Measurements from ENCODE around the gene HOXC11.

HOXC11 gene

DNA sequence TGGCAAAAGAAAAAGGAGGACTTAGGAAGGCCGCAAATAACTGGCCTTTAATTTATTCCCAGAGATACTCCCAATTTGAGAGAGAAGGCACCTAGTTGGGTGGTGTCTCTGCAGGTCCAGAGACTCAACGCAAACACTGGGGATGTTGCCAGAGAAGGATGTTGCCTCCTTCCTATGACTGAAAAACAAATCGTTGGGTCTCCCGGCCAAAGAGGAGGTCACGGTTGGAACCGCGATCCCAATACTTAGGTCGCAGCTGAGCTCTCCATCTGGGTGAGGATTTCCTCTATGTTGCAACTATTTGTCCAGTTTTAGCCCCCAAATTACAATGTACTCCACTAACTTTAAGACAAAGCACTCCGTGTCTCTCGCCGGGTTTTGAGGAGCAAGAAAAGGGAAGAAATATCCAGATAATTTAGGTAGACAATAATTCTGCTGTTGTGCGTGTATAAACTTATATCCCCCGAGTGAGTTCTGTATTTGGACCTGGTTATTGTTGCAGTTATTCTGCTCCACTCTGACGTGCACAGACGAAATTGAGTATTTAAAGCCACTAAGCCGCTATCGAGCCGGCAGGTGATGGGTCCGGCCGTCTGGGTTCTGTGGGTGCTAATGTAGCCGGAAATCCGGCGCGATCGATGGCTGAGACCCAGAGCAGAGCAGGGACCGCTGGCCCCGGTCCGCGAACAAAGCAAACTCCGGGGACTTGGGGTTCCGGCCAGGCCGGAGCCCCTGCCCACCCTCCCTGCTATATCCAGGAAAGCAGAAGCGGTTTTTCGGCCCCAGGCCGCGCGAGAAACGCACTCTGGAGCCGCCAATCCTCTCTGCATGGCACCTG, 12.5 kb upstream of the HOXC11 start:
- TF ChIP-seq, protein P1, sequence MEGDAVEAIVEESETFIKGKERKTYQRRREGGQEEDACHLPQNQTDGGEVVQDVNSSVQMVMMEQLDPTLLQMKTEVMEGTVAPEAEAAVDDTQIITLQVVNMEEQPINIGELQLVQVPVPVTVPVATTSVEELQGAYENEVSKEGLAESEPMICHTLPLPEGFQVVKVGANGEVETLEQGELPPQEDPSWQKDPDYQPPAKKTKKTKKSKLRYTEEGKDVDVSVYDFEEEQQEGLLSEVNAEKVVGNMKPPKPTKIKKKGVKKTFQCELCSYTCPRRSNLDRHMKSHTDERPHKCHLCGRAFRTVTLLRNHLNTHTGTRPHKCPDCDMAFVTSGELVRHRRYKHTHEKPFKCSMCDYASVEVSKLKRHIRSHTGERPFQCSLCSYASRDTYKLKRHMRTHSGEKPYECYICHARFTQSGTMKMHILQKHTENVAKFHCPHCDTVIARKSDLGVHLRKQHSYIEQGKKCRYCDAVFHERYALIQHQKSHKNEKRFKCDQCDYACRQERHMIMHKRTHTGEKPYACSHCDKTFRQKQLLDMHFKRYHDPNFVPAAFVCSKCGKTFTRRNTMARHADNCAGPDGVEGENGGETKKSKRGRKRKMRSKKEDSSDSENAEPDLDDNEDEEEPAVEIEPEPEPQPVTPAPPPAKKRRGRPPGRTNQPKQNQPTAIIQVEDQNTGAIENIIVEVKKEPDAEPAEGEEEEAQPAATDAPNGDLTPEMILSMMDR (conservative IDR thresholded peaks at IDR 0.05; ENCODE audit: control insufficient read depth, insufficient read depth, low read depth, low read length) = no peak
- DNase-seq (ENCODE audit: low read depth) = no peak
- H3K4me3 ChIP-seq (ENCODE audit: control insufficient read depth, low read depth, low read length) = no peak overlapping the region

DNA sequence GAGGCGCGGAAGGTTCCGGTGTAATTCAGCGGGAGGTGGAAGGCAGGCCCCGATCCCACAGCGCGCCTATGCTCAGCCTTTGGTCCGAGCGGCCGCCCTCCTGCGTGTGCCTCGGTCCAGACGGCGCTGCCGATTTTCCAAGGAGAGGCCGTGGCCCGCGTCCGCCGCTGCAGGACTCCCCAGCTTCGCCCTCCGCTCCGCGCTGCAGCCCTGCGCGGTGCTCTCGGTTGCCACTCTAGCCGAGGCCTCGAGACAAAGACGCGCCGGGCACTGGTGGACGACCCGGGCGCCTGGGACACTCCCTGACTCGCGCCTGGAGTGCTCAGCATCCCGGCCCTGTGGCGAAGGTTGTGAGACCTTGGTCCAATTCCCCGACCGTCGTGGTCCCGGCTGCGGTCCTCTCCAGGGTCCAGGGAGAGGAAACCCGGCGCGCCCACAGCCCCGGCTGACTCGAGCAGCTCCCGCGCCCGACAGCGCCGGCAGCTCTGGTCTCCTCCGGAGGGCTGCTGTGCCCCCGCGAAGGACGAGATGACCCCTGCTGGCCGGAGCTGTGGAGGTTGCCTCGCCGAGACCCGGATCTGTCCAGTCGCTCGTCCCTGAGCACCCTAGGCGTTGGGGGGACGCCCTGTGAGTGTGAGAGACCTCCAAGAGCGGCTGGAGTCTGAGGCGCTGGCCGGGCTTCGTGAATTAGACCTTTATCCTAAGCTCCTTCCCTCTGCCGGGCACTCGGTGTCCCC, 11.7 kb upstream of the HOXC11 start:
- H3K4me3 ChIP-seq (ENCODE audit: control insufficient read depth, low read depth, low read length) = no peak overlapping the region
- no peak for DNase-seq (ENCODE audit: low read depth)
- TF ChIP-seq, protein P1 (conservative IDR thresholded peaks at IDR 0.05; ENCODE audit: control insufficient read depth, insufficient read depth, low read depth, low read length) = peak; percentile 16

DNA sequence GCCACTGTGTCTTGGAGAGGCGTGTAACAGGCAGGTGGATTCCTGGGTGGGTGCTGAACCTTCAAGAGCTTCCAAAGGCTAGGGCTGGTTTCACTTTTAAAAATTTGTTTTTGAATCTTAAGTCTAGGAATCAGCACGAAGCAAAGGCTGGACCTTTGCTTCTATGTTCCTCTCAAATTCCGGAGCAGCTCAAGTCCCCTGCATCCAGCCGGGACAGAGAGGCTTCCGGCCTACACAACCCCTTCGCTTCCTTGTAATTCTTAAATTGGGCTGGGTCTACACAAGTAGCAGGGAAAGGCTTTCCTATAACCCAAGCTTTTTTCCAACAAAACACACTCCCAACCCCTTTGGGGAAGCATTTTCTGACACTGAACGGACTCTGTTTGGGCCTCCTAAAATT, 9.9 kb upstream of the HOXC11 start:
- TF ChIP-seq, protein P1 (conservative IDR thresholded peaks at IDR 0.05; ENCODE audit: control insufficient read depth, insufficient read depth, low read depth, low read length) = no peak
- DNase-seq (ENCODE audit: low read depth) = no peak
- no peak overlapping the region for H3K4me3 ChIP-seq (ENCODE audit: control insufficient read depth, low read depth, low read length)

DNA sequence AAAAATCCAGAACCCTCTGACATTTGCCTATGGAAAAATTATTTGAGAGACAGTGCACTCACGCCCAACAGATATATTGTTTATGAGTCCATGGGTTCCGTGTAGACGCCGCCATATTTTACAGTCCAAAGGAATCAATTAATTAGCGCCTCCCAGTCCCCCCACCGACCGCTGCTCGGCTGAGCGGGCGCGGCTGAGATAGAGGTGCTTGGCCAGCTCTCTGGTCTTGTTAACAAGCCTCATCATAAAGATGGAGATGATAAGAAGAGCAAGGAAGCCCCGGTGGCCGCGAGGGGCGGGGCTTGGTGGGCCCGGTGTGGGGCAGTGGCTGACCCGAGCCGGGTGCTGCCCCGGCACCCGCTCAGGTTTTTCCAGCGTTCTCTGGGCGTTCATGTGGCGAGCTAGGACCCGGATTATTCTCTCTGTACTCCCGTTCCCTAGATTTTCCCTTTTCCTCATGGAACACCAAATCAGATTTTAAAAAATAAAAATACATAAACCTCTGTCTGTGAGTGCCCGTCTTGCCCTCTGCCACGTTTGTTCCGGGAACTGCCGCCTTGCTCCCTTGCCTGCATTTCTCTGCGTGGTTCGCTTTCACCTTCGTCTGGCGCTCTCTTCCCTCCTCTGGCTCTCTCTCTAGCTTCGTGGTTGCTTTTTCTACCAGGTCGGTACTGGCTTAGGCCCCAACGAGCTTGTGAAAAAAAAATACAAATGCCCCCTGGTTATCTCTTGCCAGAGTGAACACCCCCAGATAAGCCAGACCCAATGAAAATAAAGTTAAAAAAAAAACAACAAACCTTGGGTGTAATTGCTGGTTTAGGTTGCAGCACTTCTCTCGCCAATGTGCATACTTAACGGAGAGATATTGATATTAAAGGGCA, 9.3 kb upstream of the HOXC11 start:
- no peak for DNase-seq (ENCODE audit: low read depth)
- H3K4me3 ChIP-seq (ENCODE audit: control insufficient read depth, low read depth, low read length) = no peak overlapping the region
- TF ChIP-seq, protein P1 (conservative IDR thresholded peaks at IDR 0.05; ENCODE audit: control insufficient read depth, insufficient read depth, low read depth, low read length) = no peak

DNA sequence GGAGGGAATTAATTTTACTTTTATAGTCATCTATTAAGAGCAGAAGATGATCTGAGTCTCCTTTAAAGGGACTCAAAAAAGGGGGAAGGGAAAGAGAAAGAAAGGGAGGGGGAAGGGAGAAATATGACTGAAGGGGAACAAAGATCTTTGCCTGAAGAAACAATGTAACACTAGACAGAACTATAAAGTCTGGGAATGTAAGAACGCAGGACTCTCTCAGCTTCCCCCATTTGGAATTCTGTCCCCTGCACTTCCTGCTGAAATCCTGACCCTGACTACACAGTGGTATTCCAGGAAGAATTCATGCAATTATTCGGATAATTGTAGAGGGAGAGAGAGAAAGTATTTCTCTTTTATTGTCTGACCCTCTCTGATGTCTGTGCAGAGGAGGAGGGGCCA, 8.6 kb upstream of the HOXC11 start:
- H3K4me3 ChIP-seq (ENCODE audit: control insufficient read depth, low read depth, low read length) = no peak overlapping the region
- TF ChIP-seq, protein P1 (conservative IDR thresholded peaks at IDR 0.05; ENCODE audit: control insufficient read depth, insufficient read depth, low read depth, low read length) = no peak
- no peak for DNase-seq (ENCODE audit: low read depth)

Measured in fibroblast of mammary gland (primary cell).